GM15510 (cell line): Measurements from ENCODE around the gene LRR1.

ENCODE experiments used
- POLR2A ChIP-seq: IDR thresholded peaks from 3 replicates; pipeline ENCODE4 v1.6.1; 2011; ENCODE audit warnings: borderline replicate concordance; ENCODE audit not compliant: insufficient read length; ENCODE audit errors: extremely low read depth

The LRR1 gene, protein sequence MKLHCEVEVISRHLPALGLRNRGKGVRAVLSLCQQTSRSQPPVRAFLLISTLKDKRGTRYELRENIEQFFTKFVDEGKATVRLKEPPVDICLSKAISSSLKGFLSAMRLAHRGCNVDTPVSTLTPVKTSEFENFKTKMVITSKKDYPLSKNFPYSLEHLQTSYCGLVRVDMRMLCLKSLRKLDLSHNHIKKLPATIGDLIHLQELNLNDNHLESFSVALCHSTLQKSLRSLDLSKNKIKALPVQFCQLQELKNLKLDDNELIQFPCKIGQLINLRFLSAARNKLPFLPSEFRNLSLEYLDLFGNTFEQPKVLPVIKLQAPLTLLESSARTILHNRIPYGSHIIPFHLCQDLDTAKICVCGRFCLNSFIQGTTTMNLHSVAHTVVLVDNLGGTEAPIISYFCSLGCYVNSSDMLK

DNA sequence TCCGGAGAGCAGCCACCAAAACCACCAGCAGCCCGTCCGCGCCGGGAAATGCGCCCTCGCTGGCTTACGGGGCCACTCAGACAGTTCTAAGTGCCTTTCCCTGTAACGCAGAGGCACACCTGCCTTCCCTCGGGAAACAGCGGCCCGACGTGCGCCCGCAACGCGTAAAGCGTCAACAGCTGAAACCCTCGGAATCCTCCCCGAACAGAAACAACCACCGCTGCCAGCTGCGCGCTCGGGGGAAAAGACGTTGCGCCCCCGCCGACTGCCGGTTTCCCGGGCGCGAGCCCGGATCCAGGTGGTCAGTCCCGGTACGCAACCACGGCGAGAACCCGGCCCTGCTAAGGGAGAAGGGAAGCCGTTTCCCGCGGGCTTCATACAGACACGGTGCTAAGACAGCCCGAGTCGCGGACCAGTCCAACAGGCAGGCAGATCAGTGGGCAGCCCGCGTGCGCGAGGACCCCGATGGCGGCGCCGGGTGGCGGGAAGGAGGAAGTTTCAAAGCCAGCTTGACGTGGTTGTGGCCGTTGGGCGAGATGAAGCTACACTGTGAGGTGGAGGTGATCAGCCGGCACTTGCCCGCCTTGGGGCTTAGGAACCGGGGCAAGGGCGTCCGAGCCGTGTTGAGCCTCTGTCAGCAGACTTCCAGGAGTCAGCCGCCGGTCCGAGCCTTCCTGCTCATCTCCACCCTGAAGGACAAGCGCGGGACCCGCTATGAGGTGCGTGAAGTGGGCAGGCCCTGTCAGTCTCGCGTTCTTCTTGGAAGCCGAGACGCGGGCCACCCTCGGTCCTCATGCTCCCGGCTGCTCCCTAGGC is at the start of gene LRR1:
Gene LRR1 (plus strand): TSS at position 456 of the 816 bp plus-strand sequence. CDS start 81 bp downstream, at position 537.
- TF ChIP-seq POLR2A: peak; percentile 85

DNA sequence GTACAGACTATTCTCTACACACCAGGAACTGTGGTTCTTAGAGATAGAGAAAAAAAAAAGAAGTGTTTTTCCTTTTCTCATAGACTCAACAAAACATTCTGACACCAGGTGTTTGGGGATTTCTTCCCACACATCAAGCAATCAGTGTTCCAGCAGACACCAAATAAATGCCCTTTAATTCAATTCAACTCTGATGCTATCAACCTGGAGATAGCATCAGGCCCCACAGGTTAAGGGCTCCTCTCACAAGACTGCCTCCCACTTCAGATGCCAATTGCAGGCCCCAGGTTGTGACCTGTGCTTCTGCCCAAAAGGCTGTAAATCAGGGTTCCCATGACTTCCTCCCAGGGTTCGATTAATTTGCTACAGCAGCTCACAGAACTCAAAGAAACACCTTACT is 49.3 kb upstream of the LRR1 start:
- TF ChIP-seq POLR2A: no peak

DNA sequence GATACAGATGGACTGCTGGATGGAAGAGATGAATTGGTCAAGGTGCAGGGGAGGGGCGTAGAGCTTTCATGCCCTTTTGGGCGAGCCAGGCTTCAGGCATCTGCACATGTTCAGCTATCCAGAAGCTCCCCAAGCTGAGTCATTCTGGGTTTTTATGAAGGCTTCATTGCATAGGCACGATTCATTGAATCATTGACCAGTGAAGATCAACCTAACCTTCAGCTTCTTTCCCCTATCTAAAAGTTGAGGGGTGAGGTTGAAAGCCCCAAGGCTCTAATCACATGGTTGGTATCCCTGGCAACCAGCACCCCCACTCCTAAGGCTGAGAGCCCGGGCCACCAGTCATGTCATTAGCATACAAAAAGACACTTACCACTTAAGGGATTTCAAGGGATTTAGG is 48.9 kb upstream of the LRR1 start:
- TF ChIP-seq POLR2A: no peak

DNA sequence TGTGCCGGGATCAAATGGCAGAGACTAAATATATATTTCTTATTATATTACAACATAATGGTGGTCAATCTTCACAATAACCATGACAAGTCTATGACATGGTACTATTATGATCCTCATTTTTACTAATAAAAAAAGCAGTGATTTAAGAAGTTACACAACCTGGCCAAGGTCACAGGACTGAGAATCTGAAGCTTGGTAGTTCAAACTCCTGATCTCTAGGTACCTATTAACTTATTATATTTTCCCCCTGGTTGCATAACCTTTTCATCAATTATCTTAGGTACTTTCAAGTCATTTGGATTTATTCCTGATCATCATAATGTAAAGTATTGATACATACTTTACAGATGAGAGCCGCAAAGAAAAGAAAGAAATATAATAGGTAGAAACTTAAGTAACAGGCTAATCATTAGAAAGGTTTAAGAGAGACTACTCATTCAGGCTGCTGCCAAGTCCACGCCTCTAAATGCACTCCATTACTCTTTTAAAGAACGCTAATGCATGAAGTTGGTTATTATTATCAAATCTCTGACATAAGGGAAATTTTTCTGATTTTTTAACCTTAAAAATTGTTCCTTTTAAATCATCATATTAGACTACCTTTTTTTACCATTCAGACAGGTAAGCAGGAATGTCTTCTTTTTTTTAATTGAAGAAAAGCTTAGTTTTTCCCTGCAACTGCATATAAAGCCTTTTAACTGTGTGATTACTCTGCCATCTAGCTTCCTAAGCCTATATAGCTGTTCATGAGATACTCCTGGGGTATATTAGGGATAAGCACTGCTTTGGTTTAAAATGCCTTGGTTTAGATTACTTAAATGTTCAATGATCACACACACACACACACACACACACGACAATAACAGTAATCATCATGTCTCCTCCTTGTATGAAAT is 48.2 kb upstream of the LRR1 start:
- TF ChIP-seq POLR2A: no peak

DNA sequence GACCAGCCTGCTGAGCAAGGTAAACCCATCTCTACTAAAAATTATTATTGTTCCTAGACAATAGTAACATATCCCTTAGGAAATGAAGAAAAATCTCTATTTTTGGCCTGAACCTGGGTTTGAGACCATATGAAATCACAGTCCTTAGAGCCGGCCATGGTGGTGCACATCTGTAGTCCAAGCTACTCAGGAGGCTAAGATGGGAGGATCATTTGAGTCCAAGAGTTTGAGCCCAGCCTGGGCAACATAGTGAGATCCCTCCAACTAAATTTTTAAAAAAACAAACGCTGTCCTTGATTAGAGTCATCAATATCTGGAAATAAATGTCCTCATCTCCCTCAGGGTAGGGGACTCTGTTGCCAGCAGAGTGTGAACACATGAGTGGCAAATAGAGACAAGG is 47.2 kb upstream of the LRR1 start:
- no peak for TF ChIP-seq POLR2A

DNA sequence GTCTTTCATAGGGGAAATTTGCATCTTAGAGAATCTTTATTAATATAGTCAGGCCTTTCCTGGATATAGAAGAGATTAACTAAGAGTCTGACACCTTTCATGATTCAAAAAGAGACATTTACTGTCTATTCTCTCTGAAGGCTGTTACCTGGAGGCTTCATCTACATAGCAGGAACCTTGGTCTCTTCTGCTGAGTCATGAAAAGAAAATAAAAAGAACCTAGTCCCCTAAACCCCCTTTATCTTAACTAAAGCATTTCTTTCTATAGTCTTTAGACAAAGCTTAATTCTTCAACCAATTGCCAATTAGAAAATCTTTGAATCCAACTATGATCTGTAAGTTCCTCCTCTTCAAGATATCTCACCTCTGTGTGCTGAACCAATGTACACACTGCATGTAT is 45.6 kb upstream of the LRR1 start:
- no peak for TF ChIP-seq POLR2A

DNA sequence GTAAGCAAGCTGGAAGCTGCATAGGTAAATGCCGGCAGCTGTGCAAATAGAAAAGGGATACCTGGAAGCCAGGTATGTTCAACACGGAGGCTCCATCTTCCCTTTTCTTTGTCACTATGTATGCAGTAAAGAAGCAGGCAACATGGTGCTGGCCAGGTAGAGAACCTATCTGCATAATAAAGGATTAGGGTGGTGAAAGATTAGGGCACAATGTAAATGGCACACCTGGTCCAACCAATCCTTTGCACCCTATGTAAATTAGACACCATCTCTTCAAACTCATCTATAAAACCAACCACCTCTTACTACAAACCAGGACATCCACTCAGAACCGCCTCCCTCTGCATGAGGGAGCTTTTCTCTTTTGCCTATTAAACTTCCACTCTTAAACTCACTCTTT is 44.8 kb upstream of the LRR1 start:
- no peak for TF ChIP-seq POLR2A

DNA sequence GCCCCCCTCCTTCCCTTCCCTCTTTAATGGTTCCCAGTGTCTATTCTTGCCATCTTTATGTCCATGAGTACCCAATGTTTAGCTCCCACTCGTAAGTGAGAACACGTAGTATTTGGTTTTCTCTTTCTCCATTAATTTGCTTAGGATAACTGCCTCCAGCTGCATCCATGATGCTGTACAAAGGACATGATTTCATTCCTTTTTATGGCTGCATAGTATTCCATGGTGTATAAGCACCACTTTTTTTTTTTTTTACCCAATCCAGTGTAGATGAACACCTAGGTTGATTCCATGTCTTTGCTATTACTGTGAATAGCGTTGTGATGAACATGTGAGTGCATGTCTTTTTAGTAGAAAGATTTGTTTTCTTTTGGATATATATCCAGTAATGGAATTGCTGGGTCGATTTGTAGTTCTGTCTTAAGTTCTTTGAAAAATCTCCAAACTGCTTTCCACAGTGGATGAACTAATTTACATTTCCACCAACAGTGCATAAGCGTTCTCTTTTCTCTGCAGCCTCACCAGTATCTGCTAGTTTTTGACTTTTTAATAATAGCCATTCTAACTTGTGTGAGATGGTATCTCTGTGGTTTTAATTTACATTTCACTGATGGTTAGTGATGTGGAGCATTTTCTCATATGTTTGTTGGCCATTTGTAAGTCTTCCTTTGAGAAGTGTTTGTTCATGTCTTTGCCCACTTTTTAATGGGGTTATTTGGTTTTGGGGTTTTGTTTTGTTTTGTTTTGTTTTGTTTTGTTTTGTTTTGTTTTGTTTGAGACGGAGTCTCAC is 38.6 kb upstream of the LRR1 start:
- TF ChIP-seq POLR2A: no peak

DNA sequence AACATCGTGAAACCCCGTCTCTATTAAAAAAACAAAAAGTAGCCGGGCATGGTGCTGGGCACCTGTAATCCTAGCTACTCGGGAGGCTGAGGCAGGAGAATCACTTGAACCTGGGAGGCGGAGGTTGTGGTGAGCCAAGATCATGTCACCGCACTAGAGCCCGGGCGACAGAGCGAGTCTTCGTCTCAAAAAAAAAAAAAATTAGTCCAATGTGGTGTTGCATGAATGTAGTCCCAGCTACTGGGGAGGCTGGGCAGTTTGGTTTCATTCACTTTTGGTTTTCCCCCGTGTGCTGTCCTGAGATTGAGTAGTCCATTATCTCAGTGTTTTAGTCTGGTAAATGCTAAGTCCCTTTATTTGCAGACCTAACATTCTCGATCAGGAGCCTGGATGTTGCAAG is 32.0 kb upstream of the LRR1 start:
- TF ChIP-seq POLR2A: no peak

DNA sequence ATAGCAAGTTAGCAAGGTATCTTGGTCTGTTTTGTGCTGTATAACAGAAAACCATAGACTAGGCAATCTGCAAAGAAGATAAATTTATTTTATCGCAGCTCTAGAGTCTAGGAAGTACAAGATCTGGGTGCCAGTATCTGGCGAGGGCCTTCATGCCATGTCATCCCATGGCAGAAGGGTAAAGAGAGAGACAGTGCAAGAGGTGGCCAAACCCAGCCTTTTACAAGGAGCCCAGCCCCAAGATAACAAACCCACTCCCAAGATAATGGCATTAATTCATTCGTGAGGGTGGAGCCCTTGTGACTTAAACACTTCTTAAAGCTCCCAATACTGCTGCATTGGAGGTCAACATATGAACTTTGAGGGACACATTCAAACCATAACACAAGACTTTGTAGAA is 29.5 kb upstream of the LRR1 start:
- TF ChIP-seq POLR2A: no peak

DNA sequence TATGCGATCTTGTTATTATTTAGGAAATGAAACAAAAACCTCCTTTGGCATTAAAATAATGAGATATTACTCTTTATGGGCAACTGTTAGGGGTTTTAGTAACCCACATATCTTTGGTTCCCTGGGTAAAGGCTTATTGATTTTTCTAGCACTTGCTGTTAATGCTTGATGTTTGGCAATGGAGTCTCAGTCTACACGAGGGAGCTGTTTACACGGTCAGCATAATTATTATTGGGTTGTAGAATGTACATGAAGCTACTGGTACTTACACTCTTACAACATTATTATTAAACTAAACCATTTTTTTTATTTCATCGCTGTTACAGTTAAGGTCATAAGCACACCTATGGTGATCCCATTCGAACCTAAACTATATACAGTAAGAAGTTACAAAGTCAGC is 24.7 kb upstream of the LRR1 start:
- TF ChIP-seq POLR2A: no peak

DNA sequence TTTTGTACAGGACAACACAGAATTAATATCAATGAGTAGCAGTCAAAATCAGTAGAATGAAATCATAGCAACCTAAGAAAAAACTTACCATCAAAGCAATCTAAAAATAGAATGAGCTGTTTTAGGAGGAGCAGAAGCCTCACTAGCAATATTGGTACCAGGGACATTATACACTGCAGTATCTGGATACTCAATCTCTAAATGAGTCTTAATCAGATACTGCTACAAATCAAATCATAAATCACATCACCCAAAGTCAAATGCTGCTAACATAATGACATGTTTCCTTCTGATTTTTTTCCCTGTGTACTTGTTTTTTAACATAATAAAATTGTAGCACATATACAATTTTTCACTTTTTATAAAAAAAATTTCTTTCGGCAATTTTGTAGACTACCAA is 20.6 kb upstream of the LRR1 start:
- TF ChIP-seq POLR2A: no peak

DNA sequence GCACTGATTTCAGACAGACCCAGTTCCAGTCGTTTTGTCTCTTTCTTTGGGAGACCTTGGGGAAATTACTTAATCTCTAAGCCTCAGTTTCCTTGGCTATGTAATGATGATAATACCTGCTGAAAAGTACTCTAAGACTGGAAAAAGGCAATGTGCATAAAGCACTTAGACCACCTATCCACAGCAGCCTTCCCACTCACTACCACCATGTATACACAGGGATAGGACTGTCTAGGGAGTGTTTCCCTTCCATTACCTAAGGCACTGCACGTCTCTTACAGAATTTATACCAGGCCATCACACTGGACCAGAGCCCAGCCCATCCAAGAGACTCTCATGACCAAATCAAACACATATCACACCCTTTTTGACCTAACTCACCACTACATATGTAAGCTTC is 18.9 kb upstream of the LRR1 start:
- no peak for TF ChIP-seq POLR2A
